ENCODE data around the gene UBA52.

Gene UBA52

GRCh38 chr19:18580311-18580710 lies 8.7 kb downstream of the UBA52 start:
- no peak for ATAC-seq (ENCODE audit: low read depth)
- Histone ChIP-seq H3K9me3 (ENCODE audit: severe bottlenecking) (no peaks in the 10 kb centered on the region), H3K36me3 (ENCODE audit: low read depth) (peaks cover 18% of the 10 kb centered on the region), H3K27ac (ENCODE audit: poor library complexity, severe bottlenecking) (no peak overlapping the region), H3K4me1 (ENCODE audit: insufficient read depth, poor library complexity, severe bottlenecking) (no peaks in the 10 kb centered on the region), H3K27me3 (ENCODE audit: insufficient read depth, poor library complexity, severe bottlenecking) (no peaks in the 10 kb centered on the region), H3K4me3 (ENCODE audit: severe bottlenecking) (no peak overlapping the region)
- no peak for TF ChIP-seq CTCF (IDR thresholded peaks at IDR 0.05; ENCODE audit: poor library complexity, severe bottlenecking)
- no peak for DNase-seq (ENCODE audit: low spot score)

- Histone ChIP-seq H3K9me3 (ENCODE audit: severe bottlenecking) (no peaks in the 10 kb centered on the region), H3K36me3 (ENCODE audit: low read depth) (peaks cover 7% of the 10 kb centered on the region; the same call in 1 of the 2 replicates), H3K27ac (ENCODE audit: poor library complexity, severe bottlenecking) (no peak overlapping the region), H3K4me1 (ENCODE audit: insufficient read depth, poor library complexity, severe bottlenecking) (peaks cover 5% of the 10 kb centered on the region), H3K4me3 (ENCODE audit: severe bottlenecking) (no peak overlapping the region), H3K27me3 (ENCODE audit: insufficient read depth, poor library complexity, severe bottlenecking) (no peaks in the 10 kb centered on the region)
- ATAC-seq (ENCODE audit: low read depth) (no peak), DNase-seq (ENCODE audit: low spot score) (no peak)
- TF ChIP-seq CTCF (IDR thresholded peaks at IDR 0.05; ENCODE audit: poor library complexity, severe bottlenecking): no peak
Observed at GRCh38 chr19:18586306-18586705, 14.6 kb downstream of the UBA52 start.

- peak overlapping the region; percentile 79 for H3K27ac ChIP-seq (ENCODE audit: poor library complexity, severe bottlenecking)
- TF ChIP-seq CTCF (IDR thresholded peaks at IDR 0.05; ENCODE audit: poor library complexity, severe bottlenecking): no peak
- ATAC-seq (ENCODE audit: low read depth): no peak
- no peaks in the 10 kb centered on the region for H3K9me3 ChIP-seq (ENCODE audit: severe bottlenecking)
- peaks cover 5% of the 10 kb centered on the region for H3K4me1 ChIP-seq (ENCODE audit: insufficient read depth, poor library complexity, severe bottlenecking)
- no peak for DNase-seq (ENCODE audit: low spot score)
- no peak overlapping the region for H3K4me3 ChIP-seq (ENCODE audit: severe bottlenecking)
- H3K27me3 ChIP-seq (ENCODE audit: insufficient read depth, poor library complexity, severe bottlenecking): no peaks in the 10 kb centered on the region
- H3K36me3 ChIP-seq (ENCODE audit: low read depth): peaks cover 8% of the 10 kb centered on the region; the same call in 1 of the 2 replicates
Observed at GRCh38 chr19:18587561-18587960, 15.9 kb downstream of the UBA52 start.

- ATAC-seq (ENCODE audit: low read depth): no peak; the same call in 2 of the 3 replicates
- no peak for TF ChIP-seq CTCF (IDR thresholded peaks at IDR 0.05; ENCODE audit: poor library complexity, severe bottlenecking)
- H3K4me1 ChIP-seq (ENCODE audit: insufficient read depth, poor library complexity, severe bottlenecking): peaks cover 5% of the 10 kb centered on the region
- no peak for DNase-seq (ENCODE audit: low spot score)
- H3K9me3 ChIP-seq (ENCODE audit: severe bottlenecking): no peaks in the 10 kb centered on the region
- peak overlapping the region; percentile 63 for H3K4me3 ChIP-seq (ENCODE audit: severe bottlenecking)
- H3K36me3 ChIP-seq (ENCODE audit: low read depth): peaks cover 8% of the 10 kb centered on the region; the same call in 1 of the 2 replicates
- peak overlapping the region; percentile 79 for H3K27ac ChIP-seq (ENCODE audit: poor library complexity, severe bottlenecking)
- no peaks in the 10 kb centered on the region for H3K27me3 ChIP-seq (ENCODE audit: insufficient read depth, poor library complexity, severe bottlenecking)
Observed at GRCh38 chr19:18587962-18588610, 16.4 kb downstream of the UBA52 start.
